Breast epithelium (tissue), 3 donors: ENCODE measurements around the gene PELI2.

ENCODE experiments used
- POLR2A ChIP-seq: fragments of 450-650 bp; IDR thresholded peaks from one replicate; pipeline ENCODE4 v1.6.1; 2016; ENCODE audit warnings: antibody characterized with exemption, mild to moderate bottlenecking, moderate library complexity
- POLR2AphosphoS5 ChIP-seq, 3 donors: sonication (generic); formaldehyde crosslinking; IDR thresholded peaks; one replicate each; pipeline ENCODE4 v1.6.1; 2017; ENCODE audit warnings: antibody characterized with exemption in 3 of 3
- TF ChIP-seq, protein P1 (sequence below), 3 donors: fragments of 450-650 bp; IDR thresholded peaks; one replicate each; pipeline ENCODE4 v1.5.1; 2016 to 2017; ENCODE audit warnings: antibody characterized with exemption in 3 of 3, mild to moderate bottlenecking in 3 of 3, moderate library complexity in 3 of 3

DNA sequence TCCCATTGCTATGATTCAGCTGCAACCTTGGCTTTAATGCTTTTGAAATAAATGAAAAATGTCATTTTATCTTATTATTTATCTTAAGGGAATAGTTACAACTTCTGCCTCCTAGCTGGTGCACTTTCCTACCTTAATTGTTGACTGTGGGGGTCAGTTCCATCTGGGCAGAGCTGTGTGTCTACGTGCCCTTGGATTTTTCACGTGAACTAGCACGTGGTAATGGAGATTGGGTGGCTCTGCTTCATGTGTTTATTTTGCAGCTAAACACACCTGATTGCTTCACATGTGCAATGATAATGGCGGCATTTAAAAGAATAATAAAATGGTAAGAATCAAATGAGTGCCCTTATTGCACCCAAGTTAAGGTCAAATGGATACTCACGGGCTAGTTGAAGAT, 10.6 kb upstream of the PELI2 start:
- TF ChIP-seq, protein P1, sequence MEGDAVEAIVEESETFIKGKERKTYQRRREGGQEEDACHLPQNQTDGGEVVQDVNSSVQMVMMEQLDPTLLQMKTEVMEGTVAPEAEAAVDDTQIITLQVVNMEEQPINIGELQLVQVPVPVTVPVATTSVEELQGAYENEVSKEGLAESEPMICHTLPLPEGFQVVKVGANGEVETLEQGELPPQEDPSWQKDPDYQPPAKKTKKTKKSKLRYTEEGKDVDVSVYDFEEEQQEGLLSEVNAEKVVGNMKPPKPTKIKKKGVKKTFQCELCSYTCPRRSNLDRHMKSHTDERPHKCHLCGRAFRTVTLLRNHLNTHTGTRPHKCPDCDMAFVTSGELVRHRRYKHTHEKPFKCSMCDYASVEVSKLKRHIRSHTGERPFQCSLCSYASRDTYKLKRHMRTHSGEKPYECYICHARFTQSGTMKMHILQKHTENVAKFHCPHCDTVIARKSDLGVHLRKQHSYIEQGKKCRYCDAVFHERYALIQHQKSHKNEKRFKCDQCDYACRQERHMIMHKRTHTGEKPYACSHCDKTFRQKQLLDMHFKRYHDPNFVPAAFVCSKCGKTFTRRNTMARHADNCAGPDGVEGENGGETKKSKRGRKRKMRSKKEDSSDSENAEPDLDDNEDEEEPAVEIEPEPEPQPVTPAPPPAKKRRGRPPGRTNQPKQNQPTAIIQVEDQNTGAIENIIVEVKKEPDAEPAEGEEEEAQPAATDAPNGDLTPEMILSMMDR (IDR thresholded peaks at IDR 0.05): no peak
- TF ChIP-seq POLR2AphosphoS5 (IDR thresholded peaks at IDR 0.05) (no peak), POLR2A (no peak)
